ENCODE results near the gene IGF2R.

GRCh38 chr6:160138839-160139419, 170.0 kb downstream of the IGF2R start:
- TF ChIP-seq CTCF (IDR thresholded peaks at IDR 0.05; ENCODE audit: low read depth, low read length) (no peak), EZH2phosphoT487 (IDR thresholded peaks at IDR 0.05; ENCODE audit: low read depth) (no peak)
